A673 (cell line): ENCODE measurements around the gene CCNY.

Experiments
- CTCF ChIP-seq: fragments of 300-800, 200-600 bp; sonication (generic); conservative IDR thresholded peaks from 2 replicates; pipeline ENCODE4 v1.5.1; 2017; ENCODE audit warnings: low read depth, mild to moderate bottlenecking, antibody characterized with exemption, low read length, moderate library complexity, mixed read lengths
- EZH2 ChIP-seq: fragments of 200-600 bp; sonication (generic); IDR thresholded peaks from 2 replicates; pipeline ENCODE4 v1.6.1; 2017; ENCODE audit warnings: borderline replicate concordance, low read depth, mild to moderate bottlenecking, mixed read lengths, antibody characterized with exemption, low read length; ENCODE audit not compliant: poor library complexity, severe bottlenecking

GRCh38 chr10:35581655-35582054, 245.3 kb downstream of the CCNY start:
- TF ChIP-seq CTCF (no peak), EZH2 (no peak)
